GM18519 (cell line): Measurements from ENCODE around the gene PDCD11.
"Not testable (repeated sequence)": the region's sequence is repeated elsewhere in the genome, so short reads cannot be mapped to it uniquely, and the experiment has no call there.

Experiments used
- ATAC-seq: cut with Tn5 transposase; IDR thresholded peaks from one replicate; pipeline ENCODE4 v1.9.1; 2021; ENCODE audit warnings: mild to moderate bottlenecking, moderate library complexity; ENCODE audit not compliant: unreplicated experiment, low FRiP score

The PDCD11 gene

GRCh38 chr10:103396067-103396788 lies at the start of gene PDCD11, which contains the start of gene ATP5MK:
PDCD11 (plus strand) TSS chr10:103396626; CDS start chr10:103398427, 1,801 bp downstream.
ATP5MK (minus strand) TSS chr10:103396475; CDS start chr10:103392457, 4,018 bp downstream.
- peak; percentile 93 for ATAC-seq

GRCh38 chr10:103350175-103350516 lies 46.3 kb upstream of the PDCD11 start:
- ATAC-seq = no peak

- ATAC-seq = peak; percentile 60
These were observed 45.7 kb upstream of the PDCD11 start, which contains the start of gene PCGF6 for GRCh38 chr10:103350517-103351260. PCGF6 (minus strand) TSS chr10:103351140; CDS start chr10:103351066, 74 bp downstream.

- ATAC-seq = no peak
These were observed 43.1 kb upstream of the PDCD11 start for GRCh38 chr10:103353281-103353680.

- ATAC-seq = not testable (repeated sequence)
These were observed 41.9 kb upstream of the PDCD11 start for GRCh38 chr10:103354567-103354966.

- no peak for ATAC-seq
These were observed 40.4 kb upstream of the PDCD11 start for GRCh38 chr10:103355906-103356599.

GRCh38 chr10:103359493-103359892 lies 36.9 kb upstream of the PDCD11 start:
- ATAC-seq = not testable (repeated sequence)

GRCh38 chr10:103360791-103361190 lies 35.6 kb upstream of the PDCD11 start:
- not testable (repeated sequence) for ATAC-seq

- no peak for ATAC-seq
These were observed 29.0 kb upstream of the PDCD11 start for GRCh38 chr10:103367379-103367781.

- ATAC-seq = peak; percentile 40
These were observed 28.5 kb upstream of the PDCD11 start, which contains the start of gene TAF5 for GRCh38 chr10:103367782-103368518. TAF5 (plus strand) TSS chr10:103367976; CDS start chr10:103367990, 14 bp downstream.

GRCh38 chr10:103373544-103373943 lies 22.9 kb upstream of the PDCD11 start:
- ATAC-seq = peak; percentile 40

GRCh38 chr10:103374263-103374662 lies 22.2 kb upstream of the PDCD11 start:
- ATAC-seq = no peak

GRCh38 chr10:103382769-103383168 lies 13.7 kb upstream of the PDCD11 start:
- ATAC-seq = no peak

- no peak for ATAC-seq
These were observed 2.2 kb upstream of the PDCD11 start for GRCh38 chr10:103394180-103394579.

GRCh38 chr10:103395754-103396066 lies 716 bp upstream of the PDCD11 start:
- no peak for ATAC-seq

- no peak for ATAC-seq
These were observed 312 bp downstream of the PDCD11 start for GRCh38 chr10:103396789-103397087.

- ATAC-seq = no peak
These were observed 882 bp downstream of the PDCD11 start for GRCh38 chr10:103397191-103397825.

- no peak for ATAC-seq
These were observed 17.1 kb downstream of the PDCD11 start for GRCh38 chr10:103413564-103413963.

- ATAC-seq = no peak
These were observed 19.2 kb downstream of the PDCD11 start for GRCh38 chr10:103415581-103415980.
